ENCODE results near the gene CIRBP. TPM values are rescaled to one million over a fixed set of nuclear protein-coding genes. Genes with fewer than 3 reads are reported as not detected.

The CIRBP gene
- total and polyA plus RNA-seq, 9 donors: 602 to 1,254 (median 855) TPM

DNA sequence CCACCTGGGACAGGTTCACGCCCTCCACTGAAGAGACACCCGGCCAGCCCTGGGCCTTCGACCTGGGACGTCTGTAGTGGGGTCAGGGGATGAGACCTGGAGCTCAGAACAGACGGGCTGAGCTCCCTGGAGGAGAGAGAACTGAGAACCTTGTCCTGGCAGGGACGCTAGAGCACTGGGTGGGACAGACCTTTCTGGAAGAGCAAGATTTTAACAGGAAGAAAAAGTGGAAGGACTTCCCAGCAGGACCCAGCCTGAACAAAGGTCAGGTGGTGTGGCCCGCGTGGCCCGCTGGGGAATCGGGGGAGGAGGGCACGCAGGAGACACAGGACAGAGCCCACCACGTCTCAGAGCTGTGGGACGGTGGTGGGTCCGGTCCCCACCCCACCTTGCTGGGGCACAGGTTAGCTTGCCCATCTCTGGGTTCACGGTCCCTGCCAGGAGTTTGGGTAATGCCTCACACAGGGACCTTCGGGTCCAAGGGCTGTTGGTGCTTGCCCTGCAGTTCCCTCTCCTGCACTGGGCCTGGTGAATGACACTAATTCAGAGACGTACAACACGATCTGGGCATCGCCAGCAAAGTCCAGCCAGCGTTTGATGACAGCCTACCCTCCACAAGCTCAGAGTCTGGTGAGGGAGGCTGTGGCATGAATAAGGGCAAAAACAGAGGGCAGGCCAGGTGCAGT is 15.3 kb downstream of the CIRBP start:
- H3K4me1 ChIP-seq (ENCODE audit: insufficient read depth): no peaks in the 10 kb centered on the region
- no peaks in the 10 kb centered on the region for H3K36me3 ChIP-seq
- no peak for TF ChIP-seq POLR2A (IDR thresholded peaks at IDR 0.05)
- TF ChIP-seq EP300 (IDR thresholded peaks at IDR 0.05): no peak
- TF ChIP-seq CTCF (IDR thresholded peaks at IDR 0.05): no peak
- H3K27ac ChIP-seq: no peak overlapping the region
- no peak overlapping the region for H3K4me3 ChIP-seq
- intact Hi-C loops (cut with DNase I): loop anchor here in 3 of 4 donors (10.0 kb wide), 2 partner anchors 50 to 160 kb away; no protein-coding TSS in a partner anchor
- H3K27me3 ChIP-seq: peaks cover 4% of the 10 kb centered on the region
- 71 to 76% (median 74%) methylated on average over 20 of the region's 20 CpGs for WGBS, 3 donors
- DNase-seq: no peak
- no peaks in the 10 kb centered on the region for H3K9me3 ChIP-seq

- WGBS, 3 donors: 13 to 25% (median 21%) methylated on average over 28 to 51 of the region's 51 CpGs
- TF ChIP-seq POLR2A (IDR thresholded peaks at IDR 0.05) (no peak), EP300 (IDR thresholded peaks at IDR 0.05) (no peak), CTCF (IDR thresholded peaks at IDR 0.05) (no peak)
- Histone ChIP-seq H3K4me1 (ENCODE audit: insufficient read depth) (no peaks in the 10 kb centered on the region), H3K27ac (no peak overlapping the region), H3K4me3 (no peak overlapping the region), H3K9me3 (no peaks in the 10 kb centered on the region), H3K27me3 (peaks cover 4% of the 10 kb centered on the region), H3K36me3 (no peaks in the 10 kb centered on the region)
- intact Hi-C loops (cut with DNase I): loop anchor here in 3 of 4 donors (10.0 kb wide), 2 partner anchors 50 to 160 kb away; no protein-coding TSS in a partner anchor
- no peak for DNase-seq
Measured at GRCh38 chr19:1284979-1285736, 16.0 kb downstream of the CIRBP start.

- no peak for DNase-seq
- intact Hi-C loops (cut with DNase I): loop anchor here in 3 of 4 donors (10.0 kb wide), 2 partner anchors 49 to 159 kb away; no protein-coding TSS in a partner anchor
- Histone ChIP-seq H3K27ac (no peak within 1 kb of the TSS), H3K27me3 (peaks cover 4% of the 10 kb centered on the region), H3K9me3 (no peaks in the 10 kb centered on the region), H3K4me1 (ENCODE audit: insufficient read depth) (no peaks in the 10 kb centered on the region), H3K36me3 (no peaks in the 10 kb centered on the region), H3K4me3 (no peak within 1 kb of the TSS)
- WGBS, 3 donors: 1 to 2% (median 1%) methylated on average over 20 to 110 of the region's 113 CpGs
- no peak for TF ChIP-seq POLR2A (IDR thresholded peaks at IDR 0.05)
Measured at GRCh38 chr19:1285737-1286360, 16.7 kb downstream of the CIRBP start, which contains the start of gene EFNA2. EFNA2 (plus strand) TSS chr19:1285873; CDS start chr19:1286169, 296 bp downstream.

DNA sequence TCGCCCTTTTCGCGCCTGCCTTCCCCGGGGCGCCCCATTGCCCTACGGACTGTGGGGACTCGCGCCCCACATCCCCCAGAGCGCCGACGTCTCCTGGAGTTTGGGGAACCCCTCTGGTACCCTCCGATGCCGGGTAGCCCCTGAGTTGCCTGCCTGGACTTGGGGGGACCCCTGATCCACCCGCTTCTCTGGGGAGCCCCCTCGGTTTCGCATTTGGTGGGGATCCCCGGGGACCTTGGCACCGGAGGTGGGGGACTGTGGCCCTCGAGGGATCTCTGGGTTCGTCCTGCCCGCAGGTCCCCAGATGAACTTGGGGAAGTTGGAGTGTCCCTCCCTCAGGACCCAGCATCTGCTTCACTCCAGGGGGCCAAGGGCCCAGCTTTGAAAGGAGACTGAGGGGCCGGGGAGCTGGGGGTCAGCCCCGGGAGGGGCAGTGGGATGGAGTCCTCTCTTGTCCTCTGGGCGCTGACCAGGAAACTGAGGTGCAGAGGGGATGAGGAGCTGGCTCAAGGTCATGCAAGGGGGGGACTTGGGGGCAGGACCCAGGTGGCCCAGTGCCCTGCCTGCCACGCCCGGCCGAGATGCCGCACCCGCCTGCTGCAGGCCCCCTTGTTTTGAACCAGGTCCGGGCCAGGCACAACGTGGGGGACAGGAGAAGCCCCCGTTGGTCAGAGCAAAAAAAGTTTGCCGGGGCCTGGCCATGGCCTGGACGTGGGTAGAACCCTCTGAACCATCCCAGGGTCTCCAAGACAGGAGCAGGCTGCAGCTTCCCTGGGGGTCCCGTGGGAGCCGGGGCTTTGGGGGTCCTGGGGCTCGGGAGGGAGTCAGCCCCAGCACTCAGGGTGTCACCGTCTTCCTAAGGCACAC is 17.6 kb downstream of the CIRBP start:
- Histone ChIP-seq H3K27ac (no peak overlapping the region), H3K4me3 (no peak overlapping the region)
- intact Hi-C loops (cut with DNase I): loop anchor here in 3 of 4 donors (10.0 kb wide), 2 partner anchors 48 to 158 kb away; no protein-coding TSS in a partner anchor

More for the DNA sequence above, 17.6 kb downstream of the CIRBP start:
- 21 to 39% (median 30%) methylated on average over 24 to 38 of the region's 38 CpGs for WGBS, 3 donors
- H3K36me3 ChIP-seq: no peaks in the 10 kb centered on the region
- no peak for DNase-seq
- H3K27me3 ChIP-seq: peaks cover 4% of the 10 kb centered on the region
- no peaks in the 10 kb centered on the region for H3K9me3 ChIP-seq
- TF ChIP-seq POLR2A (IDR thresholded peaks at IDR 0.05): no peak
- TF ChIP-seq EP300 (IDR thresholded peaks at IDR 0.05): no peak
- TF ChIP-seq CTCF (IDR thresholded peaks at IDR 0.05): no peak
- no peaks in the 10 kb centered on the region for H3K4me1 ChIP-seq (ENCODE audit: insufficient read depth)
